AG09319 (cell line): ENCODE data around the gene MTF1.

Experiments used
- DNase-seq: peaks from one replicate; pipeline ENCODE4 v3.0.0-alpha.2; 2010; ENCODE audit warnings: low read depth; ENCODE audit errors: extremely low read depth
- TF ChIP-seq, protein P1 (sequence below): IDR thresholded peaks from 2 replicates; pipeline ENCODE4 v1.5.1; 2011; ENCODE audit warnings: low read depth, mild to moderate bottlenecking, inconsistent platforms, low read length, moderate library complexity

Gene MTF1

DNA sequence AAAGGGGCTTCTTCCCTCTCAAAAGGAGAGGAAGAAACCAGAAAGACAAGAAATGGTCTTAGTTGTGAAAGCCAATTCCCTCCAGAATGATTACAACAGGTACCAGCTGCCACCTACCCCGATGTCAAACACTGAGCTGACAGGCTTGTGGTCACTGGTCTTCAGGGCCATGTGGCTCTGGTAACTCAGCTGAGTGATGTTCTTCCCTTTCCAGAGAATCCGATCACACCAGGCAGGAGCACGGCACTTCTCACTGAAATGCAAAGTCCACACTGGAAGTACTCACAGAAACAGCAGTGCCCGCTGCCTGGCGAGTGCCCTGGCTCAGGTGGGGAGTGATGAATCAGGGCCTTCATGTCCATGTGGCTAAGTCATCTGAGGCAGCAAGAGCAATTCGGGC, 18.7 kb upstream of the MTF1 start:
- no peak for DNase-seq
- TF ChIP-seq, protein P1, sequence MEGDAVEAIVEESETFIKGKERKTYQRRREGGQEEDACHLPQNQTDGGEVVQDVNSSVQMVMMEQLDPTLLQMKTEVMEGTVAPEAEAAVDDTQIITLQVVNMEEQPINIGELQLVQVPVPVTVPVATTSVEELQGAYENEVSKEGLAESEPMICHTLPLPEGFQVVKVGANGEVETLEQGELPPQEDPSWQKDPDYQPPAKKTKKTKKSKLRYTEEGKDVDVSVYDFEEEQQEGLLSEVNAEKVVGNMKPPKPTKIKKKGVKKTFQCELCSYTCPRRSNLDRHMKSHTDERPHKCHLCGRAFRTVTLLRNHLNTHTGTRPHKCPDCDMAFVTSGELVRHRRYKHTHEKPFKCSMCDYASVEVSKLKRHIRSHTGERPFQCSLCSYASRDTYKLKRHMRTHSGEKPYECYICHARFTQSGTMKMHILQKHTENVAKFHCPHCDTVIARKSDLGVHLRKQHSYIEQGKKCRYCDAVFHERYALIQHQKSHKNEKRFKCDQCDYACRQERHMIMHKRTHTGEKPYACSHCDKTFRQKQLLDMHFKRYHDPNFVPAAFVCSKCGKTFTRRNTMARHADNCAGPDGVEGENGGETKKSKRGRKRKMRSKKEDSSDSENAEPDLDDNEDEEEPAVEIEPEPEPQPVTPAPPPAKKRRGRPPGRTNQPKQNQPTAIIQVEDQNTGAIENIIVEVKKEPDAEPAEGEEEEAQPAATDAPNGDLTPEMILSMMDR: no peak

DNA sequence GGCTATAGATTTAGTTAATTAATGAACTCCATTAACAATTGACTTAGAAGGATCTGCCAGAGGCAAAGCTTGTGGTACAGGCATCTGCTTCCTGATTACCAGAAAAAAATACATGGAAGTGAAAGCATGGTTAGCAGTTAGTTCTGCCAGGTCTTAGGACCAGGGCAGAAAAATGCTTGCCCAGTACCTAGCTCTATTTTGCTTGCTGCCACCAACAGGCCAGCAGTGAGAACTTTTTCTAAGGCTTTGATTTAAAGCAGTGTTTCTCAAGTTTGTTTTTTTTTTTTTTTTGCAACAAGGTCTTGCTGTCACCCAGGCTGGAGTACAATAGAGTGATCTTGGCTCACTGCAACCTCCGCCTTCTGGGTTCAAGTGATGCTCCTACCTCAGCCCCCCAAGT, 16.4 kb upstream of the MTF1 start:
- TF ChIP-seq, protein P1: no peak; the same call in 1 of the 2 replicates
- DNase-seq: no peak

DNA sequence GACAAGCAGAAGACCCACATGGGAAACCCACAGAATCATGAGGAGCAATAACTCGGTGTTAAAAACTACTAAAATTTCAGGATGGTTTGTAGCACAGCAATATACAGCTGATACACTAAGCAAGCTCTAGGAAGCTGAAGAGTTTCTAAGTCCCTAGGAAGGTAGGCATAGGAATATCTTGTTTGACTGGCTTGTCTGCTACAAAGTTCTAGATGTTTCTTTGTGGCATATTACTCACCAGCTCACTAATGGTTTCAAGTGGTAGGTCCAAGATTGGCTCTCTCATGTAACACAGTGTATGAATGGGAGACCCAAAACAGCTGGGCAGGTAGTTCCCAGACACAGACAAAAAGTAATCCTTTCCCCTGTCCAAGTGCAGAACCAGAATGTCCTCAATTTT, 13.3 kb upstream of the MTF1 start:
- TF ChIP-seq, protein P1: no peak
- no peak for DNase-seq

DNA sequence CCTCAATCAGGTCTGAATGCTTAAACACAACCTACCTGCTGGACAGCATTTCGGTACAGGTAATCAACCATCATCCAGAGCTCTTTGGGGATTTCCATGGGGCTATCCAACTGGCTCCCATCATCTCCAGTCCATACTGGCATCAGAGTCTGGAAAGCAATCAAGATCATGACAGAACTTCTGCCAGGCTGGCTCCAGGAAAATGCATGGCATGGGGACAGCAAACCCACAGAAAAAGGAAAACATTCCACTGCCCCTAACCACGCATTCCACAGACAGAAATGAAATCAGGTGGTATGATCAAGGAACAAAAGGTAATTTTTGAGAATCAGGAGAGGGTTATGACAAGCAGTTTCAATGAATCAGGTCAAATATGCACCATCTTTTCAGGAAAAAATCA, 9.1 kb upstream of the MTF1 start:
- DNase-seq: no peak
- TF ChIP-seq, protein P1: no peak

DNA sequence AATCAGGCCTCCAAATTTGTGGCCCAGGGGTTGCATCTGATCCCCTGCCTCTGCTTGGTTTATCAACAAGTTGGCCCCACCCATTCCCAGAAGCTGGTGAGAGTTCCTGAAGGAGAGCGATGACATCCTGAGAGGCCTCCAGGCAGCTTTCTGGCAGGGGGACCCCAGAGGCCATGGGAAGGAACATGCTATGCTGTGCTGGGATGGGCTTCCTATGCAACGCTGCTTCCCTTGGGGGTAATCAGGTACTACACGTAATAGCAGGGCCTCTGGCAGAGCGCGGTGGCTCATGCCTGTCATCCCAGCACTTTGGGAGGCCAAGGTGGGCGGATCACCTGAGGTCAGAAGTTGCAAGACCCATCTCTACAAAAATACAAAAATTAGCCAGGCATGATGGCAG, 8.4 kb upstream of the MTF1 start:
- no peak for DNase-seq
- TF ChIP-seq, protein P1: no peak

DNA sequence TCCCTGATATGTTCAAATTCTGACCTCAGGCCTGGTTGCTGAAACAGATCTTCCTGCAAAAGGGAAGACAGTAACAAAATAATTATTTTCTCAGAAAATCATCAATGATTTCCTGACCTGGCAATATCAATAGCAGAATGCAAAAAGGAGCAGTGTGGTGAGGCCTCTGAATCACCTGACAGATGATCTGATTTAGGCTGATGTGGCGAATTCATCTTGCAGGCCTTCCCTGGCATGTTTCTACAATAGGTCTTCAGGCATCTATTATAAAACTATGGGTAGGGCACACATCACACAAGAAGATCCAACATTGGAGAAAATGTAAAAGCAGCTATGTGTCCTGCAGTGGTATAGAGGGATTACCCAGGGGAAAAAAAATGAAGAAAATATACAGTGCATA, 7.1 kb upstream of the MTF1 start:
- no peak for DNase-seq
- TF ChIP-seq, protein P1: no peak

DNA sequence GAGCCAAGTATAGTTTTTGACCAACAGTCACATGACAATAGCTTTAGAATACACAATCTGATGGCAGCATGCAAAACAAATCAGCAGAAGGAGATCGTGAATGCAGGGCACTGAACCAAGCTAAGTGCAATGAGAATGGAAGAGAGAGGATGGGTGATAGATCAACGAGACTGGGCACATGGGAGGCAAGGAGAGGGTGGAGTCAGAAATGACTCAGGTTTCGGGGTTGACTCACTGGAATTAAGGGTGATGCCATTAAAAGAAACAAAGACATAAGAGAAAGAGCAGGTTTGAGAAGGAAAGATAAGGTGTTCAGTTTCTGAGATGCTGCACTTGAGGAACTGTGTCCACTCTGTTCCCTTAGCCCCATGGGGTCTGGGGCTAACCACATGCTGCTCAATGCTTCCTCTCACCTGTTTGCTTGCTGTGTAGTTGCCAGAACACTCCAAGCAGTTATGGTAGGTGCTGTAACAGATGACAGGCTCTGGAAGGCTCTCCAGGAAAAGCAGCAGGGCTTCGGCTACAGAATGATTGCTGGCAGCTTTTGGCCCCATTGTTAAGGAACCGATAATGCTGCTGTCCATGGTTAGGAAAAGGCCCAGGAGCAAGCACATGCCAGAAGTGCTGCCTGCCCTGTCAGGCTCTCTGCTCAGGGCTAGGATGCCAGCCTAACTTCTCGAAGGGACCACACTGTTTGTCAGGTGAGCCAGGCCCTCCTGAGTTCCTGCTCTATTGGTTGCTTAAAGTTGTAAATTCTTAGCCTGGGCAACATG, 6.1 kb upstream of the MTF1 start:
- no peak for DNase-seq
- TF ChIP-seq, protein P1: no peak
